HG02623 (cell line): ENCODE measurements around the gene RET.
"Not testable (repeated sequence)": the region's sequence is repeated elsewhere in the genome, so short reads cannot be mapped to it uniquely, and the experiment has no call there.

ENCODE experiments used
- ATAC-seq: cut with Tn5 transposase; IDR thresholded peaks from one replicate; pipeline ENCODE4 v1.9.1; 2021; ENCODE audit warnings: moderate library complexity; ENCODE audit not compliant: unreplicated experiment

RET gene

GRCh38 chr10:43077421-43078171 lies 727 bp downstream of the RET start:
- ATAC-seq = no peak

- ATAC-seq = no peak
Observed at GRCh38 chr10:43078175-43078985, 1.5 kb downstream of the RET start.

- ATAC-seq = no peak
Observed at GRCh38 chr10:43078986-43079273, 2.1 kb downstream of the RET start.

GRCh38 chr10:43079856-43080255 lies 3.0 kb downstream of the RET start:
- no peak for ATAC-seq

GRCh38 chr10:43082087-43082486 lies 5.2 kb downstream of the RET start:
- ATAC-seq = no peak

GRCh38 chr10:43082746-43083145 lies 5.9 kb downstream of the RET start:
- ATAC-seq = no peak

GRCh38 chr10:43083764-43084163 lies 6.9 kb downstream of the RET start:
- no peak for ATAC-seq

- no peak for ATAC-seq
Observed at GRCh38 chr10:43084812-43085211, 7.9 kb downstream of the RET start.

- no peak for ATAC-seq
Observed at GRCh38 chr10:43086321-43086942, 9.6 kb downstream of the RET start.

DNA sequence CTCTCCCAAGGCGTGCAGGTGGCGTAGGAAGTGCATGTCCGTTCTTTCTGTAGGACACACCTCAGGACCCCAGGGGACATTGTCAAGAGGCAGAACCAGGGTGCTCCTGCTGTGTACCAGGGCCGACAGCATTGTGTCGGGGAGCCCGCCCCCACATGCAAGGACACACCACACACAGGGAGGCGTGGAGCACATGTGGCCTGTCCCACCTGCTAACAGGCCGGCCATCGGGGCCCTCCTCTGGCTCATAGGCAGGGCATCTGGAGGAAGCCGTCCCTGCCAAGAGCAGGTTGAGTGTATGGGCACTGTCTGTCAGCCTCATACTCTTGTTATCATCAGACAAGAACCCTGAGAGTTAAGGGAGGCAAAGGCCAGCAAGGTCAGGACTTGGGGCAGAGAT lies 12.7 kb downstream of the RET start:
- no peak for ATAC-seq

DNA sequence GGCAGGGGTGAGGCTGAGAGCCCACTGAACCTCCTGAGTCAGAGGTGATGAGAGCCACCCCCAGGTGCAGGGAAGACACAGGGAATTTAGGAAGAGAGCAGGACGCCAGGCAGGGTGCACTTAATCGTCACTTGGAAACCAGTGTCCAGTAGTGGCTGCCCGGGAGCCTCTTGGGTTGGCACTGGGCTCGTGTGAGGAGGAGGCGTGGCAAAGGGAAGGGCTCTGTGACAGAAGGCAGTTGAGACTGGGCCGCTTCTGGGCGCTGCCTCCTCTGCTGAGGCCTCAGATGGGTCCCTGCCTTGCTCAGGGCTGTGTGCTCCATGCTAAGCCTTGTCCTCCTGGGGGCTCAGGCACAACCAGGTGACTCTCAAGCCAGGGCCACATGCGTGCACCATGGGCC lies 13.3 kb downstream of the RET start:
- ATAC-seq = no peak

GRCh38 chr10:43090664-43091063 lies 13.8 kb downstream of the RET start:
- ATAC-seq = no peak

- no peak for ATAC-seq
Observed at GRCh38 chr10:43091846-43092245, 15.0 kb downstream of the RET start.

- no peak for ATAC-seq
Observed at GRCh38 chr10:43093423-43094076, 16.7 kb downstream of the RET start.

DNA sequence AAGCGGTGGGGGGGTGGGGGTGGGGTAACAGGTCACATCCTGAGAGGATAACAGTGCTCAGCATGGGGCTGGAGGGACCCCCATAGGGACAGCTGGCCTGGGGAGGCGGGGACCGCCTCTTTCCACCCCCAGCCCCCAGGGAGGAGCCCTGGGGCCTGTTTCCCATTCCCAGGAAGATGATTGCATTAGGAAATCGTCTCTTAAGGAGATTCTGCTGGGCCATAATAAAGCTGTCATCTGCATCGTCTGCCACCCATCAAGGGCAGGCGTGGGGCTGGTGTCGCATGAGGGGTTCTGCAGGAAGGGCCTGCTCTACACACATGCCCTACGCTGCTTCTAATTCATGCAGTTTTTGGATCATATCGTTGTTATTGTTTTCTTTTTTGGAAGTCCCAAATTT lies 17.2 kb downstream of the RET start:
- no peak for ATAC-seq

GRCh38 chr10:43099339-43099738 lies 22.5 kb downstream of the RET start:
- not testable (repeated sequence) for ATAC-seq

- no peak for ATAC-seq
Observed at GRCh38 chr10:43099928-43100327, 23.1 kb downstream of the RET start.

DNA sequence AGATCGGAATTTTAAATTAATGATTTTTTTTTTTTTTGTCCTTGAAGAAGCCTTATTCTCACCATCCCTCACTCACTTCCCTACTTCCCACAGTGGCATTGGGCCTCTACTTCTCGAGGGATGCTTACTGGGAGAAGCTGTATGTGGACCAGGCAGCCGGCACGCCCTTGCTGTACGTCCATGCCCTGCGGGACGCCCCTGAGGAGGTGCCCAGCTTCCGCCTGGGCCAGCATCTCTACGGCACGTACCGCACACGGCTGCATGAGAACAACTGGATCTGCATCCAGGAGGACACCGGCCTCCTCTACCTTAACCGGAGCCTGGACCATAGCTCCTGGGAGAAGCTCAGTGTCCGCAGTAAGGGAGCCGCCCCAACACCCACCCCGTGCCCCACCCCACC lies 23.5 kb downstream of the RET start:
- no peak for ATAC-seq

- ATAC-seq = no peak
Observed at GRCh38 chr10:43102063-43102828, 25.4 kb downstream of the RET start.

DNA sequence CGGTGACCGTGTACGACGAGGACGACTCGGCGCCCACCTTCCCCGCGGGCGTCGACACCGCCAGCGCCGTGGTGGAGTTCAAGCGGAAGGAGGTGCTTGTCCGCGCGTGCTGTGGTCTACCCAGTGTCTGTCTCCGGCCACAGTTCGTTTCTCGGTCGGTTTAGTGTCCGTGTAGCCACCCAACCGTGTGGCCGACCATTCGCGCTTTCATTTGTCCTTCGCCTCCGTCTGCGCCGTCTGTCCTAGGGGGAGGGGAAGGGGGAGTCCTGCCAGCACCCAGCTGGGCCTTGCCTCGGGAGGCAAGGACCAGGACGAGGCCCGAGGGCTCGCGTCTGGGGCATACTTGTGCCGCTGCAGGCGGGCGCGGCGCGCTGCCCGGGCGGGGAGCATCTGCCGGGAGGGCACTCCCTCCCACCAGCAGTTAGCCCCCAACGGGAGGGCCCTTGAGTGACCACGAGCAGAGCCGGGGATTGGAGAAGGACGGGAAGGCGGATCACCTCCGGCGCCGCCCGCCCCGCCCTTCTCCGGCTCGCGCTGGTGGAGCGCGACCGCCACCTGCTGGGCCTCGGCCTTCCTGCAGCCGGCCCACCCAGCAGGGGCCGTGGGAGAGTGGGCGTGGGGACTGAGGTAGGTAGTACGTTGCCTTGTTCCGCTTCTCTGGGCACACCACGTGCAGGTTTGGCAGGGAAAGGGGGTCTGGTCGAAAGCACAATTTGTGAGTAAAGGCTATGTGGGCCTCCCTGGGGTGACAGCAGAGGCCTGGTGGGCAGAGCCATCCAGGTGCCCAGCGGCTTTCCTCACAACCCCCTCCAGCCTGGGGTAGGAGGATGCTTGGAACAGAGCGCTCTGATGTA lies 28.5 kb downstream of the RET start:
- ATAC-seq = peak; percentile 84
